Heart left ventricle (tissue), 11 donors: Measurements from ENCODE around the gene KCNE1. TPM values are rescaled to one million over a fixed set of nuclear protein-coding genes. Genes with fewer than 3 reads are reported as not detected.

ENCODE experiments used
- polyA plus RNA-seq, 2 donors: library from polyadenylated mRNA; stranded (reverse); fragments of 200-250 nt; gene quantifications; one replicate each; pipeline ENCODE4 v1.2.3, GENCODE V29; 2013
- total RNA-seq, 9 donors: library from RNA; depleted of rRNA in 2 of 9; stranded (reverse); fragments of >200 nt in 2 of 9; fragmentation: NEBNext Ultra II Directional in 3 of 9; extraction: Animal tissue kit (Norgen Biotek cat#: 25700) in 3 of 9; gene quantifications; one replicate each; pipeline versions ENCODE4 v1.1.0 to v1.2.4, GENCODE V29; 2016 to 2023
- donor health status: ischemic (EF 13 %, LVEDD 7.1; RV severe dilation, severe dysfunction).
- donor health status: healthy with polysubstance abuse.
- donor health status: DM: no; HTN: yes; CAD: no.
- donor health status: DM: no; HTN: no; CAD: no.
- donor health status: ischemic (EF 25% LVEDD 5.7; RV mildly dilated, moderate dysfunction).
- donor health status: healthy.
- donor health status: DM: yes; HTN: yes; CAD: no.
- donor health status: PGD.
- donor health status: nonischemic (EF 23%, LVEDD 6.1; RV moderate dilation, normal function).

The KCNE1 gene
- total and polyA plus RNA-seq, 11 donors = 0.71 to 11.1 (median 5.0) TPM

Other genes with a start within 250 kb of the KCNE1 start
- not detected for gene KCNE2, start 148.2 kb downstream of the KCNE1 start, total RNA-seq
- gene KCNE2, start 148.2 kb downstream of the KCNE1 start, polyA plus RNA-seq = under 1 TPM in 1 of 2 donors, not detected in 1; 0.07 TPM
- gene SMIM11, start 136.7 kb downstream of the KCNE1 start, total RNA-seq = 10 to 100 TPM in 4 of 9 donors, 1 to 10 TPM in 5; 2.3 to 25.8 (median 6.9) TPM
- 1 to 10 TPM in 1 of 2 donors, under 1 TPM in 1; 0.91 to 5.0 TPM for gene SMIM11, start 136.7 kb downstream of the KCNE1 start, polyA plus RNA-seq
- gene SMIM34, start 88.3 kb downstream of the KCNE1 start, total RNA-seq = under 1 TPM in 2 of 9 donors, not detected in 7; 0.25 to 0.69 TPM
- gene SMIM34, start 88.3 kb downstream of the KCNE1 start, polyA plus RNA-seq = not detected
- 100 to 1,000 TPM in 1 of 9 donors, 10 to 100 TPM in 8; 33.7 to 102 (median 57.6) TPM for gene RCAN1, start 102.9 kb upstream of the KCNE1 start, total RNA-seq
- gene RCAN1, start 102.9 kb upstream of the KCNE1 start, polyA plus RNA-seq = 10 to 100 TPM; 56.3 to 99.1 TPM
- 10 to 100 TPM in 1 of 9 donors, 1 to 10 TPM in 8; 2.6 to 15.7 (median 7.5) TPM for gene CLIC6, start 156.8 kb upstream of the KCNE1 start, total RNA-seq
- gene CLIC6, start 156.8 kb upstream of the KCNE1 start, polyA plus RNA-seq = 1 to 10 TPM; 5.5 to 8.4 TPM